Measurements from ENCODE around the gene FAM78B. TPM values are rescaled to one million over a fixed set of nuclear protein-coding genes. Genes with fewer than 3 reads are reported as not detected.

FAM78B gene
- total RNA-seq, 2 donors from 2014 or later = 2.9 to 14.5 TPM

DNA sequence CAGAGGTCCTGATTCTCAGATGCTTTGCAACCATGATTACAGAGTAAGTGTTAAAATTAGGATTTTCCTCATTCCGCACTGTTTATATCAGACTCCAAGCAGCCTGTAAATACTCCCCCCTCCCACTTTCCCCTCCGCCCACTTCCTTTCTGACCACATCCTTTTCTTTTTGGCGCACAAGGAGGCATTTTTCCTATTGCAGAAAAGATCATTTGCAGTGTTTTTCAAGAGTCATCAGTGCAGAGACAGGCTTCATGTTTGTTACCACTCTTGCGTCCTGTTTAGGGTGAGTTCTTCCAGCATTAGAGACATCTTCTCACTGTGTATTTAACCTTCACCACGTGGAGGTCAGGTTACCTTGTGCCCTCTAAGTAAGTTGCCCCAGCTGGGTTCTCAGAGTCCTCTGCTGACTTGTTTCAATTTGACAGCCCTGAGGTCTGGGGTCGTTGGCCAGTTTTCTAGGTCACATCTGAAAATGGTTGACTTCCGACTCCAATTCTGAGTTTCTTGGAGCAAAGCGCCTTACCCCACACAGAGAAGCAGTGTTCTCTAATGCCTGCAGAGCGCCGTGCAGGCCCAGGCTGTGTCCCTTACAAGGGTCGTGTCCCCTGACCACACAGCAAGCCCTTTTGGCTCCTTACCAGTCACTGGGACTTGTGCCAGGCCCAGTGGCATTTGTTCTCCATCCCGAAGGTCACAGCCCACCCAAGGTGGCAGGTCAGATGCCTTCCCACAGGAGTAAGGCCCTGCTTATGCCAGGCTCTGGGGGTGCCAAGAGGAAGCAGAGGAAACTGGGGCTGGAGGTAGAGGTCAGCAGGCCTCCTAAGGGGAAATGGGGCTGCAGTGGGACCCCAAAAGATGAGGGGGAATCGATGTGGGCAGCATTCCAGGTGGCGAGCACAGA is 85.6 kb downstream of the FAM78B start:
- Histone ChIP-seq H3K4me3 (no peak overlapping the region), H3K27ac (no peak overlapping the region), H3K9me3 (no peaks in the 10 kb centered on the region), H3K4me1 (no peaks in the 10 kb centered on the region), H3K27me3 (no peaks in the 10 kb centered on the region), H3K36me3 (replicated peaks in 1 of 2; ENCODE audit: insufficient read depth in 1 of 2, low read depth in 2 of 2) (no peaks in the 10 kb centered on the region)
- 66 to 67% methylated on average over 9 to 14 of the region's 14 CpGs for WGBS, 2 donors
- no peak for TF ChIP-seq POLR2A (IDR thresholded peaks at IDR 0.05)
- TF ChIP-seq, protein P1, sequence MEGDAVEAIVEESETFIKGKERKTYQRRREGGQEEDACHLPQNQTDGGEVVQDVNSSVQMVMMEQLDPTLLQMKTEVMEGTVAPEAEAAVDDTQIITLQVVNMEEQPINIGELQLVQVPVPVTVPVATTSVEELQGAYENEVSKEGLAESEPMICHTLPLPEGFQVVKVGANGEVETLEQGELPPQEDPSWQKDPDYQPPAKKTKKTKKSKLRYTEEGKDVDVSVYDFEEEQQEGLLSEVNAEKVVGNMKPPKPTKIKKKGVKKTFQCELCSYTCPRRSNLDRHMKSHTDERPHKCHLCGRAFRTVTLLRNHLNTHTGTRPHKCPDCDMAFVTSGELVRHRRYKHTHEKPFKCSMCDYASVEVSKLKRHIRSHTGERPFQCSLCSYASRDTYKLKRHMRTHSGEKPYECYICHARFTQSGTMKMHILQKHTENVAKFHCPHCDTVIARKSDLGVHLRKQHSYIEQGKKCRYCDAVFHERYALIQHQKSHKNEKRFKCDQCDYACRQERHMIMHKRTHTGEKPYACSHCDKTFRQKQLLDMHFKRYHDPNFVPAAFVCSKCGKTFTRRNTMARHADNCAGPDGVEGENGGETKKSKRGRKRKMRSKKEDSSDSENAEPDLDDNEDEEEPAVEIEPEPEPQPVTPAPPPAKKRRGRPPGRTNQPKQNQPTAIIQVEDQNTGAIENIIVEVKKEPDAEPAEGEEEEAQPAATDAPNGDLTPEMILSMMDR (IDR thresholded peaks at IDR 0.05) = no peak
- intact Hi-C loops (cut with DNase I) = no loop called here
- DNase-seq = no peak
- ATAC-seq = peak; percentile 12

DNA sequence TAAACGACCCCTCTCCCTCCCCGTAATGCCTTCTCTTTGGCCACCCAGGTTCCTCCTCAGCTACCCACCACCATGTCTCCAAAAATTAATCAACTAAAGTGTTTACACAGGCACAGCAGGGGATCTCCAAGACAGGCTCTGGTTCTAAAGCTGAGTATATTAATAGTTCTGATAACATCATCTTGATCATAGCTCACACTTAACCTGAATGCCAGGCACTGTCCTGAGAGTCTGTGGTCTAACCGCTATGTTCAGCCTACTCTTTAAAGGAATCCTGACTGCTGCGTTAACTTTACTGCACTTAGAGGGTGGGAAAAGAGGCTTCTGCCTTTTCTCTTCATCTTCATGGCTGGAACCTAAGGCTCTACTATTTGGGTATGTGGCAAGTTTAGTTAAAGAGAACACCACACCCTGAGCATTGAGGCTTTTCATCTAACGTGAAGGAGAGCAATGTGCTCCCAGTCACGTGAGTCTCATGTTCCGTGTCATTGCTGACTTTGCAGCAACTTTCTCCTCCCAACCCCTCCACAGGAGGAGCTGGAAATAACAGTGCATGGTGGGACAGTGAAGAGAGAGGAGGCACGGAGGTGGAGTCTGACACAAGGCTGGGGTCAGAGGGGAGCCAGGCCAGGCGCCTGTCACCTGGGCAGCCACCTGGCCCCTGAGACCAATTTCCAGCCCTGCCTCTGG is 86.4 kb downstream of the FAM78B start:
- no peak overlapping the region for H3K4me3 ChIP-seq
- 71 to 83% methylated on average over 9 of the region's 9 CpGs for WGBS, 2 donors
- intact Hi-C loops (cut with DNase I) = no loop called here
- no peaks in the 10 kb centered on the region for H3K27me3 ChIP-seq
- H3K36me3 ChIP-seq (replicated peaks in 1 of 2; ENCODE audit: insufficient read depth in 1 of 2, low read depth in 2 of 2) = no peaks in the 10 kb centered on the region
- TF ChIP-seq POLR2A (IDR thresholded peaks at IDR 0.05) = no peak
- no peak for DNase-seq
- no peaks in the 10 kb centered on the region for H3K4me1 ChIP-seq
- no peak overlapping the region for H3K27ac ChIP-seq
- ATAC-seq = no peak
- no peaks in the 10 kb centered on the region for H3K9me3 ChIP-seq

DNA sequence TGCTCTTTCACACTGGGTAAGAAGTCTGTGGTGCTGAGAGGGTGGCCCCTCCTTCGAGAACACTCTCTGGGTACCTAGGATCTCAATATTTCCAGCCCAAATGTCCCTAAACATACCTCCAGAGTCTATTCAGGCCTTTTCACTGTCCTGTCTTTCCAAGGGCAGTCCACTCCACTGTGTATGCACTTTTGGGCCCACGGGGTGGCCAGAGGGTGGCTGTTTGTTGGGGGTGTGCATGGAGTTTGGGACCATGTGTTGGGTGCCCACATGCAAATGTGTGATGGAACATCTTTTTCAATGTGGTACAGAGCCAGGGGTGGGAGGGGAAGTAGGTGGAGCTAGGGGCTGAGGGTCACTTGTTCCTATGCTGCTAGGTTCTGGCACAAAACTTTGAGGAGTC is 87.5 kb downstream of the FAM78B start:
- intact Hi-C loops (cut with DNase I) = no loop called here
- no peak for DNase-seq
- no peak overlapping the region for H3K4me3 ChIP-seq
- no peak for ATAC-seq
- no peaks in the 10 kb centered on the region for H3K9me3 ChIP-seq
- H3K36me3 ChIP-seq (replicated peaks in 1 of 2; ENCODE audit: insufficient read depth in 1 of 2, low read depth in 2 of 2) = no peaks in the 10 kb centered on the region
- H3K27ac ChIP-seq = no peak overlapping the region
- TF ChIP-seq POLR2A (IDR thresholded peaks at IDR 0.05) = no peak
- TF ChIP-seq, protein P1 (IDR thresholded peaks at IDR 0.05) = no peak
- 88 to 89% methylated on average over 1 to 2 of the region's 2 CpGs for WGBS, 2 donors
- no peaks in the 10 kb centered on the region for H3K4me1 ChIP-seq
- H3K27me3 ChIP-seq = no peaks in the 10 kb centered on the region

DNA sequence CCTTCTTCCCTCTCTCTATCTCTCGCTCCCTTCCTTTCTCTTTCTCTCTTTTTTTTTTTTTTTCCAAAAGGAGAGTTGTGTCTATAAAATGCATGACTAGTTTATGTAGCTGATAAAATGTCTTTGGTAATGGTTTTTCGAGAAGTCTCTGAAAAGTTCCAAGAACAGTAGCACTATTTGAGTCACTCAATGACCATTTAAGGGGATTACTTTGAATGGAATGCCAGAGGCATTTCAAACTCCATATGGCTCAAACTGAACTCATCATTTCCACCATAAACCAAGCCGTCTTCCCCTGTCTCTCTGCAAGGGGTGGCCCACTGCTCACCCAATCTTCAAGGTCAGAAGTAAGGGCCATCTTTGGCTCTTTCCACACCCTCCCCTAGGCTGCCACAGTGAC is 93.3 kb downstream of the FAM78B start:
- no peaks in the 10 kb centered on the region for H3K9me3 ChIP-seq
- TF ChIP-seq, protein P1 (IDR thresholded peaks at IDR 0.05) = no peak
- no peak for TF ChIP-seq POLR2A (IDR thresholded peaks at IDR 0.05)

DNA sequence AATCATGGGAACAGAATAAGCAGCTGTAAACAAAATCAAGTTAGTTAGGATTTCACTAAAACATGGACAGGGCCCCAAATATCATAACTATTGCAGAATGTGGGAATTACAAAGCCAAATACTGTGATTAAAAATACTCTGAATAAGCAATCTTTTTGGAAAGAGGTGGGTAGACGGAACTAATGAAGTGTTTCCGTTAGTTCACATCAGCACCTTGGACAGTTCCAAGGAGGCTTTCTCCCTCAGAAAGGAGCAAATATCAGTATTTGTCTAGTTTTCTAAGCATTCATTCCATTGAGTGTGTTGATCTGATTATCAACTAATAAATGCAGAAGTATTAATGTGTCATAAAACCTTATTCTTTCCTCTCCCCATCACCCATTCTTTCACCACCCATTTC is 97.4 kb downstream of the FAM78B start:
- no peaks in the 10 kb centered on the region for H3K9me3 ChIP-seq
- H3K4me1 ChIP-seq = no peaks in the 10 kb centered on the region
- H3K27me3 ChIP-seq = no peaks in the 10 kb centered on the region
- WGBS, 2 donors = 60 to 73% methylated on average over 2 of the region's 2 CpGs
- no peak for DNase-seq
- no peak for ATAC-seq
- no peak overlapping the region for H3K4me3 ChIP-seq
- intact Hi-C loops (cut with DNase I) = no loop called here
- no peak overlapping the region for H3K27ac ChIP-seq
- no peak for TF ChIP-seq POLR2A (IDR thresholded peaks at IDR 0.05)
- TF ChIP-seq, protein P1 (IDR thresholded peaks at IDR 0.05) = no peak
- H3K36me3 ChIP-seq (replicated peaks in 1 of 2; ENCODE audit: insufficient read depth in 1 of 2, low read depth in 2 of 2) = no peaks in the 10 kb centered on the region

More for the DNA sequence above, 93.3 kb downstream of the FAM78B start:
- intact Hi-C loops (cut with DNase I) = no loop called here
- H3K4me3 ChIP-seq = no peak overlapping the region
- no peak overlapping the region for H3K27ac ChIP-seq
- DNase-seq = no peak
- ATAC-seq = no peak
- WGBS, 2 donors = 77 to 78% methylated on average over 3 of the region's 3 CpGs
- H3K4me1 ChIP-seq = no peaks in the 10 kb centered on the region
- no peaks in the 10 kb centered on the region for H3K27me3 ChIP-seq
- H3K36me3 ChIP-seq (replicated peaks in 1 of 2; ENCODE audit: insufficient read depth in 1 of 2, low read depth in 2 of 2) = no peaks in the 10 kb centered on the region
